MCF 10A (cell line): Measurements from ENCODE around the gene UMAD1. TPM values are rescaled to one million over a fixed set of nuclear protein-coding genes. Genes with fewer than 3 reads are reported as not detected.

Experiments
- BruUV-seq: library from RNA; stranded (reverse); fragments of 400-500 nt; replicated peaks from 2 replicates; lab custom pipeline; 2021; lab: Mats Ljungman, UMichigan
- CTCF ChIA-PET: fragments of 300-600 bp; sonication (Branson Sonifier 250); formaldehyde crosslinking; extraction: SDS; loops from one replicate; lab custom pipeline; 2021; ENCODE audit warnings: antibody characterized with exemption, inconsistent platforms; lab: Yijun Ruan, JAX
- POLR2A ChIA-PET: fragments of 300-600, 350-650 bp; sonication (Branson Sonifier 250); formaldehyde crosslinking; extraction: SDS; loops from one replicate; lab custom pipeline; 2020; ENCODE audit warnings: antibody characterized with exemption, inconsistent platforms; lab: Yijun Ruan, JAX
- DNase-seq: peaks from one replicate; pipeline ENCODE4 v3.0.0-alpha.2; 2018; ENCODE audit not compliant: unreplicated experiment
- H3K27ac Mint-ChIP-seq: one replicate; pipeline ENCODE4 v1.8.0; 2022; ENCODE audit warnings: mild to moderate bottlenecking, low read depth, mixed read lengths; ENCODE audit not compliant: unreplicated experiment
- H3K27me3 Mint-ChIP-seq: one replicate; pipeline ENCODE4 v1.8.0; 2022; ENCODE audit warnings: mixed read lengths; ENCODE audit not compliant: insufficient read depth, unreplicated experiment
- H3K36me3 Mint-ChIP-seq: one replicate; pipeline ENCODE4 v1.8.0; 2022; ENCODE audit warnings: mild to moderate bottlenecking, moderate library complexity, mixed read lengths; ENCODE audit not compliant: insufficient read depth, unreplicated experiment
- H3K4me1 Mint-ChIP-seq: one replicate; pipeline ENCODE4 v1.8.0; 2022; ENCODE audit warnings: mixed read lengths; ENCODE audit not compliant: insufficient read depth, unreplicated experiment
- H3K4me3 Mint-ChIP-seq: one replicate; pipeline ENCODE4 v1.8.0; 2022; ENCODE audit warnings: mild to moderate bottlenecking, moderate library complexity, mixed read lengths; ENCODE audit not compliant: unreplicated experiment
- H3K9me3 Mint-ChIP-seq: one replicate; pipeline ENCODE4 v1.8.0; 2022; ENCODE audit warnings: mixed read lengths; ENCODE audit not compliant: unreplicated experiment
- intact Hi-C: fragments of 100-400 bp; cut with micrococcal nuclease; formaldehyde crosslinking; loops from 2 replicates; pipeline ENCODE4 v1.14.1; 2022
- total RNA-seq: library from RNA; stranded (reverse); gene quantifications from 2 replicates; pipeline ENCODE4 v1.2.3, GENCODE V29; 2022
- TF ChIP-seq, protein P1 (sequence below): fragments of 200-600 bp; IDR thresholded peaks from one replicate; pipeline ENCODE4 v1.8.0; 2022; ENCODE audit warnings: antibody characterized with exemption, mild to moderate bottlenecking; ENCODE audit not compliant: unreplicated experiment

UMAD1 gene
- total RNA-seq, 1 experiment from 2014 or later: 7.1 TPM

DNA sequence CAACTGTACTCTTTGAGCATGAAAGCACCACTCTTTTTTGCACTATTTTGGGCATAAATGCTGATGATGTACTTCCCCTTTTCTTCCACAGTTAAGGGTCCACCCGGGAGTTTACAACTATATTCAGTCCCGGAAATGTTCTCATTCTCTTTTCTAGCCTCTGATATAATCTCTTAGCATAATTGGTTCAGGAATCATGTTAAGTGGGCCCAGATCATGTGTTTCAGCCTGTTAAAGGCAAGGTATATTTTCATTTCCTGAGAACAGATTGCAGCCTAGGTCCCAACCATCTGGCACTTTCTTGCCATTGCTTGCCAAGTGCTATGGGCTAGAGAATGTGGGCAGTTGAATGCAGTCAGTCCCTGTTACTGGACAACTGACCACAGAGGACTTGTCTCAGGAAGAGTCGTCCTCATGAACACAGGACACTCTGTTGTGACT lies 216.6 kb downstream of the UMAD1 start:
- CTCF ChIA-PET: no interaction called here
- peaks cover 8% of the 10 kb centered on the region for H3K9me3 Mint-ChIP-seq

DNA sequence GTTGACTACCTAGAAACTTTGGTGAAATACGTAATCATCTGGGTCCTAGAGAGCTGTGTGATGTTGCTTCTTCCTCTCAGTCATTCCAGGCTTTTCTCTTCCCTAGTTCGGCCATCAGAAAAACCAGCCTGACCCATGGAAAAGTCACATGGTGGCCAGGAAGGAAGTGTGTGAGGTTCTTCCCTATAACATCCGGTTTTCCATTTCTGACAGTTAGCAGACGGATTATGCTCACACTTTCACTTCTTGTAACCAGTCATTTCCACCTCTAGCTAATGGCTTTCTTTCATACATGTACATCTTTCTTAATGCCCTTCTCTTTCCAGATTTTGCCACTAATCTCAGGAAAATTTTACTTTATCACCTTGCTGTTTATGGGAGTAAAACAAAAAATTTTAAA lies 218.0 kb downstream of the UMAD1 start:
- H3K4me3 Mint-ChIP-seq: no peak overlapping the region
- DNase-seq: no peak
- H3K4me1 Mint-ChIP-seq: peaks cover 11% of the 10 kb centered on the region
- no TSS peak for BruUV-seq
- ChIA-PET POLR2A (interaction anchor here (0.9 kb wide), 1 partner anchor 93 kb away, joined by 4 read pairs; no protein-coding TSS in a partner anchor), CTCF (interaction anchor here (1.0 kb wide), 1 partner anchor 37 kb away, joined by 3 read pairs; no protein-coding TSS in a partner anchor)
- no peaks in the 10 kb centered on the region for H3K36me3 Mint-ChIP-seq
- no peaks in the 10 kb centered on the region for H3K27me3 Mint-ChIP-seq
- intact Hi-C loops: no loop called here
- H3K27ac Mint-ChIP-seq: no peak overlapping the region
- TF ChIP-seq, protein P1, sequence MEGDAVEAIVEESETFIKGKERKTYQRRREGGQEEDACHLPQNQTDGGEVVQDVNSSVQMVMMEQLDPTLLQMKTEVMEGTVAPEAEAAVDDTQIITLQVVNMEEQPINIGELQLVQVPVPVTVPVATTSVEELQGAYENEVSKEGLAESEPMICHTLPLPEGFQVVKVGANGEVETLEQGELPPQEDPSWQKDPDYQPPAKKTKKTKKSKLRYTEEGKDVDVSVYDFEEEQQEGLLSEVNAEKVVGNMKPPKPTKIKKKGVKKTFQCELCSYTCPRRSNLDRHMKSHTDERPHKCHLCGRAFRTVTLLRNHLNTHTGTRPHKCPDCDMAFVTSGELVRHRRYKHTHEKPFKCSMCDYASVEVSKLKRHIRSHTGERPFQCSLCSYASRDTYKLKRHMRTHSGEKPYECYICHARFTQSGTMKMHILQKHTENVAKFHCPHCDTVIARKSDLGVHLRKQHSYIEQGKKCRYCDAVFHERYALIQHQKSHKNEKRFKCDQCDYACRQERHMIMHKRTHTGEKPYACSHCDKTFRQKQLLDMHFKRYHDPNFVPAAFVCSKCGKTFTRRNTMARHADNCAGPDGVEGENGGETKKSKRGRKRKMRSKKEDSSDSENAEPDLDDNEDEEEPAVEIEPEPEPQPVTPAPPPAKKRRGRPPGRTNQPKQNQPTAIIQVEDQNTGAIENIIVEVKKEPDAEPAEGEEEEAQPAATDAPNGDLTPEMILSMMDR: no peak
- peaks cover 8% of the 10 kb centered on the region for H3K9me3 Mint-ChIP-seq

More for the DNA sequence above, 216.6 kb downstream of the UMAD1 start:
- Mint-ChIP-seq H3K36me3 (no peaks in the 10 kb centered on the region), H3K4me1 (peaks cover 11% of the 10 kb centered on the region), H3K27me3 (no peaks in the 10 kb centered on the region), H3K4me3 (no peak overlapping the region), H3K27ac (peak overlapping the region; percentile 65)
- TF ChIP-seq, protein P1: no peak
- no TSS peak for BruUV-seq
- intact Hi-C loops: no loop called here
- DNase-seq: no peak
- POLR2A ChIA-PET: no interaction called here

DNA sequence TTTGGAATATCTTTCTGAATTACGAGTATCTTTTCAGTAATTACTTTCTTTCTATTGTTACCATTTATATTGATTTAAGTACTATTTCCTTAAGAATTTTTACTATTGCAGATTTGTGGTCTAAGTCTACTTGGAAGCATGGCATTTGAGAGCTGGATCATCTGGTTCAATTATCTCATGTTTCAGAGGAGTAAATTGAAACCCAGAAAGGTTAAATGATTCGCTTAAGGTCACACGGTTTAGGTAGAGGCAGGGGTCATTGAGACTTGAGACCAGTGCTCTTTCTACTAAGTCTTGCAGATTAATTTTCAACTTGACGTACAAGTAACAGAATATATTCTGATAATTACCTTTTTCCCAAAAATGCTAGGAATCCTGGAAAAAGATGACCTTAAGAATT lies 218.9 kb downstream of the UMAD1 start:
- POLR2A ChIA-PET: interaction anchor here (1.4 kb wide), 1 partner anchor 108 kb away, joined by 5 read pairs; the partner anchor contains the start of gene GLCCI1
- no peak overlapping the region for H3K27ac Mint-ChIP-seq

DNA sequence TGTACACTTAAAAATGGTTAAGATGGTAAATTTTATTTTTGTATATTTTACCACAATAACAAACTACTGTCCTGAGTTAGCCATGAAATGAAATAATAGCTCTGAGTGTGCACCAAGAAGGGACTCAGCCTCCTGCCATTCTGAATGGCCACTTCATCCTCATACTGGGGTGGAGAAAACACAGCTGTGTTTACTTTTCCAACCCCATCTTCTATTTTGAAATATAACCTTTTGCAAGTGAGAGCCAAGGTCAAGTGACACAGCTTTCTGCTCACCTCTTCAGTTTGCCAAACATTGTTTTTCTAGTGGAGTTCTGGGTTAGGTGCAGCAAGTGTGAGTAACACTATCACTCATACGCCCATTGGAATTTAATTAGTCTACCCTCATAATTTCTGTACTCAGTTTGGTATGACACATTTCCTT lies 220.7 kb downstream of the UMAD1 start:
- Mint-ChIP-seq H3K4me1 (peaks cover 11% of the 10 kb centered on the region), H3K36me3 (no peaks in the 10 kb centered on the region)
- POLR2A ChIA-PET: interaction anchor here (0.9 to 2.4 kb wide), 15 partner anchors 11 to 219 kb away, joined by 3 to 12 read pairs (median 3); partner anchors contain the start of gene GLCCI1

More for the DNA sequence above, 218.9 kb downstream of the UMAD1 start:
- intact Hi-C loops: no loop called here
- CTCF ChIA-PET: interaction anchor here (1.0 kb wide), 1 partner anchor 38 kb away, joined by 3 read pairs; no protein-coding TSS in a partner anchor
- Mint-ChIP-seq H3K36me3 (no peaks in the 10 kb centered on the region), H3K4me3 (no peak overlapping the region), H3K27me3 (no peaks in the 10 kb centered on the region), H3K4me1 (peaks cover 11% of the 10 kb centered on the region), H3K9me3 (peaks cover 8% of the 10 kb centered on the region)
- DNase-seq: no peak
- TF ChIP-seq, protein P1: no peak
- no TSS peak for BruUV-seq

More for the DNA sequence above, 220.7 kb downstream of the UMAD1 start:
- Mint-ChIP-seq H3K27me3 (no peaks in the 10 kb centered on the region), H3K9me3 (peaks cover 1% of the 10 kb centered on the region), H3K4me3 (no peak overlapping the region), H3K27ac (peak overlapping the region; percentile 89)
- DNase-seq: peak; percentile 81
- CTCF ChIA-PET: interaction anchor here (0.9 kb wide), 1 partner anchor 21 kb away, joined by 3 read pairs; no protein-coding TSS in a partner anchor
- intact Hi-C loops: loop anchor here (1.0 to 5.0 kb wide), 2 partner anchors 106 to 180 kb away; partner anchors contain the start of gene GLCCI1
- BruUV-seq: no TSS peak
- TF ChIP-seq, protein P1: no peak
